H1 (cell line): ENCODE data around the gene CASQ2. TPM values are rescaled to one million over a fixed set of nuclear protein-coding genes. Genes with fewer than 3 reads are reported as not detected.

Source experiments
- FOSL1 ChIP-seq: IDR thresholded peaks from 2 replicates; pipeline ENCODE4 v1.6.1; 2011; ENCODE audit warnings: mild to moderate bottlenecking, low read depth, low read length, moderate library complexity; ENCODE audit not compliant: insufficient read depth
- polyA plus RNA-seq, 7 experiments: library from polyadenylated mRNA; depleted of rRNA in 3 of 7; stranded (reverse) in 5 of 7; unstranded in 2 of 7; fragments of >200 nt in 5 of 7; fragments of 200-250 nt in 2 of 7; gene quantifications; 1 replicate in 5 of 7; 2 replicates in 1 of 7; 4 replicates in 1 of 7; pipeline versions ENCODE4 v1.2.1 to v1.2.3, GENCODE V29; 2011 to 2013; ENCODE audit warnings: missing spikeins in 2 of 7, mixed read lengths in 2 of 7
- total RNA-seq: library from RNA; stranded (reverse); fragmentation: NEBNext Ultra II Directional; extraction: Animal tissue kit (Norgen Biotek cat#: 25700); gene quantifications from 2 replicates; pipeline ENCODE4 v1.2.1, GENCODE V29; 2021

The CASQ2 gene
- total and polyA plus RNA-seq, 2 of the 8 experiments (the other 6 are each of a cell fraction or from before 2014, with no cell fraction given), result not detected

GRCh38 chr1:115706587-115707425, 61.7 kb downstream of the CASQ2 start (continued):
- TF ChIP-seq FOSL1, result no peak
- TF ChIP-seq, all 59 proteins: peak for 3
